Measurements from ENCODE around the gene NLGN1. TPM values are rescaled to one million over a fixed set of nuclear protein-coding genes. Genes with fewer than 3 reads are reported as not detected.

Gene NLGN1
- total RNA-seq, 4 donors from 2014 or later: 21.6 to 50.7 (median 30.4) TPM

DNA sequence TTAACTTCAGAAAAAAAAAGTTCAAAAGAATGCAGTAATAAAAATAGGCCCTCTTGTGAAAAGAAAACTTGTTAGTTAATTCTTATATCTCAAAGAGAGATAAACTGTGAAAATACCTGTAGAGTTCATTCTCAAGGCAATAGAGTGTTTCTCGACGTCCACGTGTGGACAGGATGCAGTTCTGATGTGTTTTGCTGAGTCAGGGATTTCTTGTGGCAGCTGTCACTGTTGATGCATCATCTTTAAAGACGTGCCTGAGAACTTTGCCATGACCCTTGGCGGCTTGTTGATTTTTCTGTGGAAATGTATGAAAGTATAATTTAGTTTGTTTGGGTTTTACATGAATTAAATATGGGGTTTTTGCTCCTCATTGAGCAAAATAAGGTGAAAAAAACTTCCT lies 702.2 kb downstream of the NLGN1 start:
- no peaks in the 10 kb centered on the region for H3K27me3 ChIP-seq
- no peak overlapping the region for H3K27ac ChIP-seq
- no peak overlapping the region for H3K4me3 ChIP-seq
- WGBS, 2 donors: 84 to 88% methylated on average over 5 of the region's 5 CpGs
- no peaks in the 10 kb centered on the region for H3K36me3 ChIP-seq
- TF ChIP-seq, protein P1, sequence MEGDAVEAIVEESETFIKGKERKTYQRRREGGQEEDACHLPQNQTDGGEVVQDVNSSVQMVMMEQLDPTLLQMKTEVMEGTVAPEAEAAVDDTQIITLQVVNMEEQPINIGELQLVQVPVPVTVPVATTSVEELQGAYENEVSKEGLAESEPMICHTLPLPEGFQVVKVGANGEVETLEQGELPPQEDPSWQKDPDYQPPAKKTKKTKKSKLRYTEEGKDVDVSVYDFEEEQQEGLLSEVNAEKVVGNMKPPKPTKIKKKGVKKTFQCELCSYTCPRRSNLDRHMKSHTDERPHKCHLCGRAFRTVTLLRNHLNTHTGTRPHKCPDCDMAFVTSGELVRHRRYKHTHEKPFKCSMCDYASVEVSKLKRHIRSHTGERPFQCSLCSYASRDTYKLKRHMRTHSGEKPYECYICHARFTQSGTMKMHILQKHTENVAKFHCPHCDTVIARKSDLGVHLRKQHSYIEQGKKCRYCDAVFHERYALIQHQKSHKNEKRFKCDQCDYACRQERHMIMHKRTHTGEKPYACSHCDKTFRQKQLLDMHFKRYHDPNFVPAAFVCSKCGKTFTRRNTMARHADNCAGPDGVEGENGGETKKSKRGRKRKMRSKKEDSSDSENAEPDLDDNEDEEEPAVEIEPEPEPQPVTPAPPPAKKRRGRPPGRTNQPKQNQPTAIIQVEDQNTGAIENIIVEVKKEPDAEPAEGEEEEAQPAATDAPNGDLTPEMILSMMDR (IDR thresholded peaks at IDR 0.05): no peak
- no peak for TF ChIP-seq EP300 (IDR thresholded peaks at IDR 0.05)
- no peaks in the 10 kb centered on the region for H3K4me1 ChIP-seq
- no peaks in the 10 kb centered on the region for H3K9me3 ChIP-seq
- no peak for DNase-seq (ENCODE audit: low spot score in 2 of 2)

DNA sequence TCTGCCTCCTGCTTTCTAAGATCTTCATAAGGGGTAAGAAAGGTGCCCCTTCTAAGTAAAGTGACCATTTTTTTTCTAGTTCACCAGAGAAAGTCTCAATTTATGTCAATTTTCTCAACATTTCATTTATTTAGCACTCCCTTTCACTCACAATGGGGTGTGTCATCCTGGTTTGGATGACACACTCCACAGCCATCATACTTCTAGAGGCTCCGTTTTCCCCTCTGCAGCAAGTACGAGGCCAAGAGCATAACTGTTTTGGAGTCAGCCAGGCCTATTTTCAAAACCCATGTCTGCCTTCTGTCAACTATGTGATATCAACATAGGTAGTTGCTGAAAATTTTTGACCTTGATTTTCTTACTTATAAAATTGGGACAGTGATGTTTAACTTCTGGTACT lies 703.2 kb downstream of the NLGN1 start:
- TF ChIP-seq, protein P1 (IDR thresholded peaks at IDR 0.05): no peak
- no peak for TF ChIP-seq EP300 (IDR thresholded peaks at IDR 0.05)
- TF ChIP-seq POLR2A (IDR thresholded peaks at IDR 0.05): no peak
- DNase-seq (ENCODE audit: low spot score in 2 of 2): no peak
- no peak overlapping the region for H3K4me3 ChIP-seq
- 87 to 89% methylated on average over 2 of the region's 2 CpGs for WGBS, 2 donors
- no peaks in the 10 kb centered on the region for H3K4me1 ChIP-seq
- no peaks in the 10 kb centered on the region for H3K9me3 ChIP-seq
- H3K27ac ChIP-seq: no peak overlapping the region
- H3K36me3 ChIP-seq: no peaks in the 10 kb centered on the region
- H3K27me3 ChIP-seq: no peaks in the 10 kb centered on the region

DNA sequence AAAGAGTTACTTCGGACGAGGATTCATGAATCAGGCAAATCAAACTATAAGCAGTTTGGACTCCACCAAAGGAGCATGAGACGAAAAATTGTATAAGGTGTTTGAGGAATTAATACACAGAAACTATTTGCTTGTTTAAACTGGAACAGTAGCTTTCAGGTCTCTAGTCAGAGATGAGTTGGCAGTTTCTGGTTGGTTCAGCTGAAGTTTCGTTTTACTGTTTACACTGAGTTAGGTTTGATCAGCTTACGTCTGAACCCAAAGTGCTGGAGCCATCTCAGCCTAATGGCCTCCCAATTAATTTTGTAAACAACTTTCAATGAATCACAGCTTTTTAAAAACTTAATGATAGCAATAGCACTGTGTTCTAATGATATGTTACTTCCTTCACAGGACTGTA lies 703.7 kb downstream of the NLGN1 start:
- Histone ChIP-seq H3K4me1 (no peaks in the 10 kb centered on the region), H3K9me3 (no peaks in the 10 kb centered on the region), H3K4me3 (no peak overlapping the region), H3K36me3 (no peaks in the 10 kb centered on the region), H3K27ac (no peak overlapping the region), H3K27me3 (no peaks in the 10 kb centered on the region)
- WGBS, 2 donors: 82 to 93% methylated on average over 5 of the region's 5 CpGs
- TF ChIP-seq, protein P1 (IDR thresholded peaks at IDR 0.05): no peak
- no peak for TF ChIP-seq POLR2A (IDR thresholded peaks at IDR 0.05)
- DNase-seq (ENCODE audit: low spot score in 2 of 2): no peak

DNA sequence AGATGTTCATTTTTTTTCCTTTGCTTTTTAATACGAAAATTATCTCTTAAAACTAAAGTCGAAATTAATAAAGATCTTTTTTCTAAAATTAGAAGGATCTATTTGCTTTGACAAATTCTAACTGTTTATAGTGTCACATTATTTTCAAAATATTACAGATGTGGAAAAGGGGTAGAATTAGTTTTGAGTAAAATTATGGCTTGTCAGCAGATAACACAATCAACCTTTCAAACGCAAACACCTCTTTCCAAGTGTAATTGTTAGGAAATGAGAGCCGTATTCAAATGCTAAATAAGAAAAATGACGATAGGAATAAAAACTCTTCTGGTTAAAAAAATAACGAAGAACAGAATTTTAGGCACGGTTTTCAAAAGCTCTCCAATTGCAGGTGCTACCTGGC lies 704.7 kb downstream of the NLGN1 start:
- H3K4me3 ChIP-seq: no peak overlapping the region
- no peaks in the 10 kb centered on the region for H3K27me3 ChIP-seq
- H3K4me1 ChIP-seq: no peaks in the 10 kb centered on the region
- DNase-seq (ENCODE audit: low spot score in 2 of 2): no peak
- H3K9me3 ChIP-seq: no peaks in the 10 kb centered on the region
- TF ChIP-seq EP300 (IDR thresholded peaks at IDR 0.05) (no peak), POLR2A (IDR thresholded peaks at IDR 0.05) (no peak)
- TF ChIP-seq, protein P1 (IDR thresholded peaks at IDR 0.05): no peak
- no peaks in the 10 kb centered on the region for H3K36me3 ChIP-seq
- 84 to 90% methylated on average over 7 of the region's 7 CpGs for WGBS, 2 donors
- H3K27ac ChIP-seq: no peak overlapping the region

DNA sequence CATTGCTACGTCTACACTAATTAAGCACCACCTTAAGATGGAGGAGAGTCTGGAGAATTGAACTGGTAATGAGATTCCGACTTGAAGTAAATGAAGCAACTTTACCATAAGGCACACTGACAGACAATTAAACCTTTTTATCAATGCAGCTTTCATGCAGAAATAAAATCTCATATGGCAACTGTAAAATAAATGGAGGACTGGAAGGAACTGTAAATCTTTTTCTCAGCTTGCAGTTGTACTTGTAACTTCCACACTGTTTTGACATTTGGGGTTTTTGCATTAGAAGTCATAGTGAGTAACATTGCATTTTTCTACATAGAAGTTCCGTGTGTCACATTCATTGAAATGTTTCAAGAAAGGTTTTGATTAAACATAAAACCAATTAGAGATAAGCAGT lies 705.3 kb downstream of the NLGN1 start:
- TF ChIP-seq EP300 (IDR thresholded peaks at IDR 0.05) (no peak), POLR2A (IDR thresholded peaks at IDR 0.05) (no peak)
- TF ChIP-seq, protein P1 (IDR thresholded peaks at IDR 0.05): no peak
- 77 to 80% methylated on average over 3 of the region's 3 CpGs for WGBS, 2 donors
- no peaks in the 10 kb centered on the region for H3K27me3 ChIP-seq

More for the DNA sequence above, 705.3 kb downstream of the NLGN1 start:
- Histone ChIP-seq H3K4me3 (no peak overlapping the region), H3K27ac (no peak overlapping the region), H3K4me1 (no peaks in the 10 kb centered on the region), H3K36me3 (no peaks in the 10 kb centered on the region), H3K9me3 (no peaks in the 10 kb centered on the region)
- no peak for DNase-seq (ENCODE audit: low spot score in 2 of 2)
